Measurements from ENCODE around the gene CCNB1IP1. TPM values are rescaled to one million over a fixed set of nuclear protein-coding genes. Genes with fewer than 3 reads are reported as not detected.
"Not testable (repeated sequence)": the region's sequence is repeated elsewhere in the genome, so short reads cannot be mapped to it uniquely, and the experiment has no call there.

Gene CCNB1IP1
- polyA plus RNA-seq, 1 donor = 67.7 TPM

GRCh38 chr14:20365928-20366327, 32.8 kb upstream of the CCNB1IP1 start:
- H3K4me1 ChIP-seq (ENCODE audit: control insufficient read depth, insufficient read depth, low read length) = no peaks in the 10 kb centered on the region
- no peaks in the 10 kb centered on the region for H3K9me3 ChIP-seq (ENCODE audit: control insufficient read depth, low read depth, low read length)
- no peak overlapping the region for H3K27ac ChIP-seq (ENCODE audit: low read length)
- no peaks in the 10 kb centered on the region for H3K27me3 ChIP-seq (ENCODE audit: control insufficient read depth, insufficient read depth, low read length)
- DNase-seq = no peak
- H3K36me3 ChIP-seq (ENCODE audit: control insufficient read depth, insufficient read depth, low read length) = peaks cover 58% of the 10 kb centered on the region
- H3K4me3 ChIP-seq (ENCODE audit: low read length) = no peak overlapping the region

DNA sequence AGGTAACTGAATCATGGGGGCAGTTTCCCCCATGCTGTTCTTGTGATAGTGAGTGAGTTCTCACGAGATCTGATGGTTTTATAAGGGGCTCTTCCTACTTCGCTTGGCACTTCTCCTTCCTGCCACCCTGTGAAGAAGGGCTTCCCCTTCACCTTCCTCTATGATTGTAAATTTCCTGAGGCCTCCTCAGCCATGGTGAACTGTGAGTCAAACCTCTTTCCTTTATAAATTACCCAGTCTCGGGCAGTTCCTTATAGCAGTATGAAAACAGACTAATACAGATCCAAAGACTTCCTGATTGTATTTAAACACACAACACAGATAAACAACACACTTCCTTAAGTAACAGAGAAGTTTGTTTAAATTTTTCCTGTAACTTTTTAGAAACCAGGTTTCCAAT, 25.4 kb upstream of the CCNB1IP1 start:
- not testable (repeated sequence) for DNase-seq; H3K9me3 ChIP-seq (ENCODE audit: control insufficient read depth, low read depth, low read length); H3K4me3 ChIP-seq (ENCODE audit: low read length); H3K27ac ChIP-seq (ENCODE audit: low read length); H3K27me3 ChIP-seq (ENCODE audit: control insufficient read depth, insufficient read depth, low read length); H3K4me1 ChIP-seq (ENCODE audit: control insufficient read depth, insufficient read depth, low read length)
- WGBS (ENCODE audit: insufficient coverage, low lambda C conversion rate) = no CpG with 5 or more reads among the region's 3 CpGs
- peaks cover 55% of the 10 kb centered on the region for H3K36me3 ChIP-seq (ENCODE audit: control insufficient read depth, insufficient read depth, low read length)

DNA sequence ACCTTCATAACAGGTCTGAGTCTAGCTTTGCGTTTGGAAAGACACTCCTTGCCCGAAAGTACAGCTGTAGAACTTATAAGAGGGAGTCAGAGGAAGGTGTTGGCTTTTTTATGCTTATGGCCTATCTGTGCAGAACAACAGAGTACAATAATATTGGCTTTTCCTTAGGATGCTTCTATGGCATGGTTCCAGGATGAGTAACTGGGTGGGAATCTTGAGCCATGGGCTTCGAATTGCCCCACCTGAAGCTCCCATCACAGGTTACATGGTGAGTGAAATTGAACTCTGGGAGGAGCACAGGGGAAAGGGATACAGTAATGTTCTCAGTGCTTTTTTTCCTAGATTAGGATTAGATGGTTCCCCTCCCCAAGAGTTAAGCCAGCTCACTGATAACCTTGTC, 23.3 kb upstream of the CCNB1IP1 start:
- no CpG with 5 or more reads among the region's 3 CpGs for WGBS (ENCODE audit: insufficient coverage, low lambda C conversion rate)

DNA sequence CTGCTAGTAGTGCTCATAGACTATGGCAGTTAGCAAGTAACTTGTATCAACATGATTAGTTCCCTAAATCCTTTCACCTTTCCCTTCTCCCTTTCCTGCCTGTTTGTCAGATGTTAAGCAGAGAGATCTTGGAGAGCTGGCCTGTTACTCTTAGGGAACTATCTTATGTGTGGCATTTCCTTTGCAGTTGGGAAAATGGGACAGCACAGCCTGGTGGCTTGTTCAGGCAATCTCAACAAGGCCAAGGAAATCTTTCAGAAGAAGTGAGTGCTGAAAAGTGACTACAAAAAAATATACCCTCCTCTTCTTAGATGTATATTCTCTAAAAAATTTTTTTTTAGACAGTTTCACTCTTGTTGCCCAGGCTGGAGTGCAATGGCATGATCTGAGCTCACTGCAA, 17.8 kb upstream of the CCNB1IP1 start:
- Histone ChIP-seq H3K9me3 (ENCODE audit: control insufficient read depth, low read depth, low read length) (no peaks in the 10 kb centered on the region), H3K36me3 (ENCODE audit: control insufficient read depth, insufficient read depth, low read length) (peaks cover 71% of the 10 kb centered on the region)
- DNase-seq = no peak

More for the DNA sequence above, 23.3 kb upstream of the CCNB1IP1 start:
- no peaks in the 10 kb centered on the region for H3K9me3 ChIP-seq (ENCODE audit: control insufficient read depth, low read depth, low read length)
- peaks cover 64% of the 10 kb centered on the region for H3K36me3 ChIP-seq (ENCODE audit: control insufficient read depth, insufficient read depth, low read length)
- DNase-seq = no peak
- H3K4me3 ChIP-seq (ENCODE audit: low read length) = no peak overlapping the region
- no peaks in the 10 kb centered on the region for H3K4me1 ChIP-seq (ENCODE audit: control insufficient read depth, insufficient read depth, low read length)
- H3K27me3 ChIP-seq (ENCODE audit: control insufficient read depth, insufficient read depth, low read length) = no peaks in the 10 kb centered on the region
- H3K27ac ChIP-seq (ENCODE audit: low read length) = no peak overlapping the region

DNA sequence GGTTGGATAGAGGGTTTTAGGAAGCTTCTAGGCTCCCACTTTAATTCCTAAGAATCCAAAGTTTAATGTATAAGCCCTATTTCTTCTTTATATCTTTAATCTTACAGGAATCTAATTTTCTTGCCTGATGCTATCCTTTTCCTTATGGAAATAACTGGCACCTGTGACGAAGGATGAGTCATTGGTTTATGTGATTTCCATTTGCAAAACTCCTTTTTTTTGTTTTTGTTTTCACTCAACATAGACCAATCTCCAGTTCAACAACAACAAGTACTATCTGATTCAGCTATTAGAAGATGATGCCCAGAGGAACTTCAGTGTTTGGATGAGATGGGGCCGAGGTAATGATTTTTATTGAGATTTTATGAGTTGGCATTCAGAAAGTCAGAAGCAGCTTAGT, 17.2 kb upstream of the CCNB1IP1 start:
- H3K36me3 ChIP-seq (ENCODE audit: control insufficient read depth, insufficient read depth, low read length) = peaks cover 73% of the 10 kb centered on the region

More for the DNA sequence above, 17.8 kb upstream of the CCNB1IP1 start:
- H3K27me3 ChIP-seq (ENCODE audit: control insufficient read depth, insufficient read depth, low read length) = no peaks in the 10 kb centered on the region
- no peak overlapping the region for H3K27ac ChIP-seq (ENCODE audit: low read length)
- no peak overlapping the region for H3K4me3 ChIP-seq (ENCODE audit: low read length)
- H3K4me1 ChIP-seq (ENCODE audit: control insufficient read depth, insufficient read depth, low read length) = no peaks in the 10 kb centered on the region

GRCh38 chr14:20347747-20348146, 14.7 kb upstream of the CCNB1IP1 start:
- Histone ChIP-seq H3K4me3 (ENCODE audit: low read length) (no peak overlapping the region), H3K9me3 (ENCODE audit: control insufficient read depth, low read depth, low read length) (peaks cover 4% of the 10 kb centered on the region), H3K27ac (ENCODE audit: low read length) (no peak overlapping the region), H3K27me3 (ENCODE audit: control insufficient read depth, insufficient read depth, low read length) (no peaks in the 10 kb centered on the region), H3K4me1 (ENCODE audit: control insufficient read depth, insufficient read depth, low read length) (no peaks in the 10 kb centered on the region), H3K36me3 (ENCODE audit: control insufficient read depth, insufficient read depth, low read length) (peaks cover 59% of the 10 kb centered on the region)
- no CpG with 5 or more reads among the region's 3 CpGs for WGBS (ENCODE audit: insufficient coverage, low lambda C conversion rate)
- no peak for DNase-seq

More for the DNA sequence above, 17.2 kb upstream of the CCNB1IP1 start:
- 100% methylated on average over 1 of the region's 2 CpGs for WGBS (ENCODE audit: insufficient coverage, low lambda C conversion rate)
- H3K4me3 ChIP-seq (ENCODE audit: low read length) = no peak overlapping the region
- no peak overlapping the region for H3K27ac ChIP-seq (ENCODE audit: low read length)
- no peak for DNase-seq
- H3K9me3 ChIP-seq (ENCODE audit: control insufficient read depth, low read depth, low read length) = no peaks in the 10 kb centered on the region
- no peaks in the 10 kb centered on the region for H3K27me3 ChIP-seq (ENCODE audit: control insufficient read depth, insufficient read depth, low read length)
- no peaks in the 10 kb centered on the region for H3K4me1 ChIP-seq (ENCODE audit: control insufficient read depth, insufficient read depth, low read length)

- Histone ChIP-seq H3K4me3 (ENCODE audit: low read length) (no peak overlapping the region), H3K27ac (ENCODE audit: low read length) (no peak overlapping the region), H3K36me3 (ENCODE audit: control insufficient read depth, insufficient read depth, low read length) (peaks cover 49% of the 10 kb centered on the region), H3K4me1 (ENCODE audit: control insufficient read depth, insufficient read depth, low read length) (no peaks in the 10 kb centered on the region), H3K27me3 (ENCODE audit: control insufficient read depth, insufficient read depth, low read length) (no peaks in the 10 kb centered on the region), H3K9me3 (ENCODE audit: control insufficient read depth, low read depth, low read length) (peaks cover 4% of the 10 kb centered on the region)
- WGBS (ENCODE audit: insufficient coverage, low lambda C conversion rate) = no CpG with 5 or more reads among the region's 1 CpG
- DNase-seq = no peak
Observed at GRCh38 chr14:20346713-20347112, 13.6 kb upstream of the CCNB1IP1 start.

DNA sequence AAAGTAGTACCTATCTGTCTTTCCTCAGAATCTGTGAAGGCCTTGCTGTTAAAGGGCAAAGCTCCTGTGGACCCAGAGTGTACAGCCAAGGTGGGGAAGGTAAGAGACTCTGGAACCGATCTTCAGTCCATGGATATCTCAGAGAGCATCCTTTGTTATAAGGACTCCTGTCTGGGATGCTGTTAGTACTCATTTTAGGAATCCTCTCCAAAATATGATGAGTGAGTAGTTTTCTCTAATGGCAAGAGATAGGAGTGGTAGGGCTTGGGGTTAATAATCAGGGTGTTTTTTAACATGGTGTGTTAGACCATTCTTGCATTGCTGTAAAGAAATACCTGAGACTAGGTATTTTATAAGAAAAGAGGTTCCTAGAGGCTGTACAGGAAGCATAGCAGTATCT, 12.3 kb upstream of the CCNB1IP1 start:
- WGBS (ENCODE audit: insufficient coverage, low lambda C conversion rate) = no CpG with 5 or more reads among the region's 1 CpG
- Histone ChIP-seq H3K4me3 (ENCODE audit: low read length) (no peak overlapping the region), H3K27me3 (ENCODE audit: control insufficient read depth, insufficient read depth, low read length) (no peaks in the 10 kb centered on the region), H3K36me3 (ENCODE audit: control insufficient read depth, insufficient read depth, low read length) (peaks cover 39% of the 10 kb centered on the region), H3K27ac (ENCODE audit: low read length) (no peak overlapping the region), H3K4me1 (ENCODE audit: control insufficient read depth, insufficient read depth, low read length) (no peaks in the 10 kb centered on the region), H3K9me3 (ENCODE audit: control insufficient read depth, low read depth, low read length) (peaks cover 4% of the 10 kb centered on the region)
- no peak for DNase-seq

- Histone ChIP-seq H3K4me3 (ENCODE audit: low read length) (peak overlapping the region; percentile 83), H3K27ac (ENCODE audit: low read length) (peak overlapping the region; percentile 99), H3K27me3 (ENCODE audit: control insufficient read depth, insufficient read depth, low read length) (no peaks in the 10 kb centered on the region), H3K9me3 (ENCODE audit: control insufficient read depth, low read depth, low read length) (peaks cover 4% of the 10 kb centered on the region), H3K36me3 (ENCODE audit: control insufficient read depth, insufficient read depth, low read length) (peaks cover 25% of the 10 kb centered on the region), H3K4me1 (ENCODE audit: control insufficient read depth, insufficient read depth, low read length) (no peaks in the 10 kb centered on the region)
- WGBS (ENCODE audit: insufficient coverage, low lambda C conversion rate) = no CpG with 5 or more reads among the region's 3 CpGs
- DNase-seq = no peak
Observed at GRCh38 chr14:20343862-20344220, 10.8 kb upstream of the CCNB1IP1 start.

GRCh38 chr14:20343092-20343861, 10.2 kb upstream of the CCNB1IP1 start, which contains the start of gene PARP2:
Gene PARP2 (plus strand): TSS chr14:20343635. CDS start chr14:20343642, 7 bp downstream.
- 0% methylated on average over 1 of the region's 50 CpGs for WGBS (ENCODE audit: insufficient coverage, low lambda C conversion rate)
- H3K27ac ChIP-seq (ENCODE audit: low read length) = peak within 1 kb of the TSS; percentile 99
- H3K4me3 ChIP-seq (ENCODE audit: low read length) = peak within 1 kb of the TSS; percentile 93
- H3K36me3 ChIP-seq (ENCODE audit: control insufficient read depth, insufficient read depth, low read length) = peaks cover 23% of the 10 kb centered on the region
- peak; percentile 99 to 100 for DNase-seq
- H3K27me3 ChIP-seq (ENCODE audit: control insufficient read depth, insufficient read depth, low read length) = no peaks in the 10 kb centered on the region
- no peaks in the 10 kb centered on the region for H3K4me1 ChIP-seq (ENCODE audit: control insufficient read depth, insufficient read depth, low read length)
- peaks cover 4% of the 10 kb centered on the region for H3K9me3 ChIP-seq (ENCODE audit: control insufficient read depth, low read depth, low read length)

DNA sequence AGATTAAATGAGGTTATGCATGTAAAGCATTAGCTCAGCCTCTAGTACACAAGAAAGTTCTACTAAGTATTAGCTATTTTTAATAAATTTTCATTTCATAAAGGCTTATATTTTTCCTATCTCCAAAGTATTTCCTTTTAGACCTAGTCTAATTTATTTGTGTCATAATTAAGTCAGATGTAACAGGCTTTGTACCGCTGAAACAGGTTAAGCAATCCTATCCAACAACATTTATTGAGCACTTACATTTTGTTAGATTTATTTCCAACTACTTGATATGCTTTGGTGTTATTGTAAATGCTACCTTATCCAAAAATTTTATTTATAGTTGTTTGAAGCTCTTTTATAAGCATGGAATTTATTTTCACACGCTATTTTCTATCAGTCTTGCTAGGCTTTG, 8.6 kb upstream of the CCNB1IP1 start:
- Histone ChIP-seq H3K27ac (ENCODE audit: low read length) (no peak overlapping the region), H3K9me3 (ENCODE audit: control insufficient read depth, low read depth, low read length) (peaks cover 4% of the 10 kb centered on the region), H3K27me3 (ENCODE audit: control insufficient read depth, insufficient read depth, low read length) (no peaks in the 10 kb centered on the region), H3K36me3 (ENCODE audit: control insufficient read depth, insufficient read depth, low read length) (peaks cover 15% of the 10 kb centered on the region), H3K4me3 (ENCODE audit: low read length) (peak overlapping the region; percentile 93), H3K4me1 (ENCODE audit: control insufficient read depth, insufficient read depth, low read length) (no peaks in the 10 kb centered on the region)
- DNase-seq = no peak
- 59% methylated on average over 2 of the region's 2 CpGs for WGBS (ENCODE audit: insufficient coverage, low lambda C conversion rate)
